Liver (tissue), 9 donors: ENCODE results near the gene ZNF652. TPM values are rescaled to one million over a fixed set of nuclear protein-coding genes. Genes with fewer than 3 reads are reported as not detected.

Experiments used
- DNase-seq: peaks from one replicate; pipeline ENCODE4 v3.0.0-alpha.2; 2017; ENCODE audit warnings: low spot score
- H3K27ac ChIP-seq, 2 donors: one replicate each; pipeline ENCODE4 v1.7.0; 2013; ENCODE audit warnings: inconsistent platforms in 2 of 2, low read length in 2 of 2, control low read depth in 1 of 2, low read depth in 1 of 2, mild to moderate bottlenecking in 1 of 2
- H3K27me3 ChIP-seq, 4 donors: one replicate each; pipeline versions ENCODE4 v1.6.1 to v1.7.0; 2013; ENCODE audit warnings: low read length in 3 of 4, inconsistent platforms in 1 of 4, mild to moderate bottlenecking in 1 of 4, moderate library complexity in 1 of 4; ENCODE audit not compliant: control insufficient read depth in 4 of 4, insufficient read depth in 4 of 4
- H3K36me3 ChIP-seq, 4 donors: one replicate each; pipeline versions ENCODE4 v1.6.1 to v1.7.0; 2013; ENCODE audit warnings: low read length in 3 of 4, mild to moderate bottlenecking in 3 of 4, low read depth in 1 of 4, moderate library complexity in 1 of 4; ENCODE audit not compliant: control insufficient read depth in 4 of 4, insufficient read depth in 3 of 4
- H3K4me1 ChIP-seq, 4 donors: one replicate each; pipeline versions ENCODE4 v1.6.1 to v1.7.0; 2013; ENCODE audit warnings: low read length in 3 of 4, mild to moderate bottlenecking in 3 of 4, moderate library complexity in 1 of 4; ENCODE audit not compliant: control insufficient read depth in 4 of 4, insufficient read depth in 4 of 4
- H3K4me3 ChIP-seq, 3 donors: one replicate each; pipeline versions ENCODE4 v1.6.1 to v1.7.0; 2013; ENCODE audit warnings: low read length in 3 of 3, control low read depth in 1 of 3, low read depth in 1 of 3, mild to moderate bottlenecking in 1 of 3
- H3K9ac ChIP-seq, 2 donors: one replicate each; pipeline ENCODE4 v1.7.0; 2013; ENCODE audit warnings: low read length in 2 of 2, mild to moderate bottlenecking in 2 of 2, moderate library complexity in 2 of 2, control low read depth in 1 of 2, low read depth in 1 of 2
- H3K9me3 ChIP-seq, 4 donors: one replicate each; pipeline versions ENCODE4 v1.6.1 to v1.7.0; 2013; ENCODE audit warnings: low read length in 3 of 4; ENCODE audit not compliant: control insufficient read depth in 4 of 4
- ATF3 ChIP-seq: IDR thresholded peaks from 2 replicates; pipeline ENCODE4 v1.6.1; 2016; ENCODE audit warnings: antibody characterized with exemption
- CTCF ChIP-seq: fragments of 150-350 bp; IDR thresholded peaks from 2 replicates; pipeline ENCODE4 v1.5.1; 2017; ENCODE audit warnings: improper control_type of control experiment, low read depth, low read length; ENCODE audit not compliant: missing input control
- EGR1 ChIP-seq, 2 donors: IDR thresholded peaks; 2 replicates each; pipeline ENCODE4 v1.6.1; 2016 to 2018; ENCODE audit warnings: antibody characterized with exemption in 2 of 2, low read depth in 2 of 2
- FOXA1 ChIP-seq: IDR thresholded peaks from 2 replicates; pipeline ENCODE4 v1.6.1; 2016; ENCODE audit warnings: antibody characterized with exemption
- FOXA2 ChIP-seq: IDR thresholded peaks from 2 replicates; pipeline ENCODE4 v1.6.1; 2016; ENCODE audit warnings: antibody characterized with exemption
- GABPA ChIP-seq, 2 donors: IDR thresholded peaks in 1 of 2; conservative IDR thresholded peaks in 1 of 2; 2 replicates each; pipeline ENCODE4 v1.6.1; 2016; ENCODE audit warnings: antibody characterized with exemption in 2 of 2, mild to moderate bottlenecking in 1 of 2, moderate library complexity in 1 of 2
- HNF4A ChIP-seq, 2 donors: conservative IDR thresholded peaks; 2 replicates each; pipeline ENCODE4 v1.6.1; 2016; ENCODE audit warnings: antibody characterized with exemption in 2 of 2, mild to moderate bottlenecking in 2 of 2
- MAX ChIP-seq: IDR thresholded peaks from 2 replicates; pipeline ENCODE4 v1.6.1; 2016; ENCODE audit warnings: antibody characterized with exemption
- NR2F2 ChIP-seq: IDR thresholded peaks from 2 replicates; pipeline ENCODE4 v1.6.1; 2016; ENCODE audit warnings: antibody characterized with exemption
- RAD21 ChIP-seq, 2 donors: IDR thresholded peaks; 2 replicates each; pipeline ENCODE4 v1.6.1; 2016; ENCODE audit warnings: antibody characterized with exemption in 2 of 2, mild to moderate bottlenecking in 2 of 2
- REST ChIP-seq: IDR thresholded peaks from 2 replicates; pipeline ENCODE4 v1.6.1; 2016; ENCODE audit warnings: antibody characterized with exemption, mild to moderate bottlenecking
- RXRA ChIP-seq, 2 donors: IDR thresholded peaks; 2 replicates each; pipeline ENCODE4 v1.6.1; 2017 to 2018; ENCODE audit warnings: antibody characterized with exemption in 2 of 2, mild to moderate bottlenecking in 1 of 2
- SP1 ChIP-seq: IDR thresholded peaks from 2 replicates; pipeline ENCODE4 v1.6.1; 2018; ENCODE audit warnings: antibody characterized with exemption, mild to moderate bottlenecking
- TAF1 ChIP-seq: conservative IDR thresholded peaks from 2 replicates; pipeline ENCODE4 v1.6.1; 2016; ENCODE audit warnings: antibody characterized with exemption, mild to moderate bottlenecking
- YY1 ChIP-seq: IDR thresholded peaks from 2 replicates; pipeline ENCODE4 v1.6.1; 2016; ENCODE audit warnings: antibody characterized with exemption, mild to moderate bottlenecking
- WGBS: extraction: QIAGEN DNeasy Blood & Tissue Kit; methylation state at CpG from one replicate; pipeline ENCODE4 v1.1.7; 2013; 5-methylcytosine and 5-hydroxymethylcytosine counted together
- polyA plus RNA-seq, 2 donors: library from polyadenylated mRNA; stranded (reverse) in 1 of 2; unstranded in 1 of 2; fragments of 200-250 nt in 1 of 2; fragments of >200 nt in 1 of 2; fragmentation: Nextera tagmentation in 1 of 2; extraction: Ambion mirVana in 1 of 2; gene quantifications; one replicate each; pipeline versions ENCODE4 v1.2.1 to v1.2.3, GENCODE V29; 2013 to 2015
- total RNA-seq, 2 donors: library from RNA; depleted of rRNA; stranded (reverse); fragments of >200 nt; gene quantifications; one replicate each; pipeline ENCODE4 v1.2.3, GENCODE V29; 2014
- donor health status: healthy.
- donor health status: healthy.
- donor health status: healthy.
- donor health status: healthy.
- donor health status: healthy.

ZNF652 gene
- total RNA-seq (10 to 100 TPM; 13.1 to 23.1 TPM), polyA plus RNA-seq (10 to 100 TPM in 1 of 2 donors, 1 to 10 TPM in 1; 5.3 to 21.9 TPM)

- peak within 1 kb of the TSS; percentile 74 to 88 for H3K27ac ChIP-seq
- TF ChIP-seq YY1 (peak; percentile 41), FOXA2 (no peak), EGR1 (IDR thresholded peaks at IDR 0.05; ENCODE audit: low read depth in 2 of 2) (peak; percentile 97 to 99)
- H3K27me3 ChIP-seq, result no peaks in the 10 kb centered on the region
- H3K9me3 ChIP-seq, result no peaks in the 10 kb centered on the region
- peak; percentile 87 for DNase-seq
- H3K4me1 ChIP-seq, result peaks cover 7 to 48% (median 37%) of the 10 kb centered on the region in 4 donors
- H3K36me3 ChIP-seq, result no peaks in the 10 kb centered on the region
- peak within 1 kb of the TSS; percentile 51 to 87 (median 64) for H3K4me3 ChIP-seq
- peak within 1 kb of the TSS; percentile 24 to 40 for H3K9ac ChIP-seq
- WGBS, result under 1% methylated on average over 105 of the region's 106 CpGs
Measured at GRCh38 chr17:49361902-49362722, at the start of gene ZNF652. Gene ZNF652, minus strand, starts transcription at chr17:49362250. Its CDS starts 44,525 bp downstream, at chr17:49317725.

GRCh38 chr17:49409066-49409465 is 47.0 kb upstream of the ZNF652 start:
- 87% methylated on average over 14 of the region's 14 CpGs for WGBS
- peaks cover 0 to 8% (median 6%) of the 10 kb centered on the region in 4 donors for H3K4me1 ChIP-seq
- peaks cover 19 to 78% (median 65%) of the 10 kb centered on the region in 4 donors for H3K36me3 ChIP-seq
- no peak for TF ChIP-seq YY1
- TF ChIP-seq REST, result no peak
- no peak for TF ChIP-seq FOXA1
- no peak for TF ChIP-seq FOXA2
- no peak for TF ChIP-seq HNF4A (conservative IDR thresholded peaks at IDR 0.05)
- TF ChIP-seq NR2F2, result no peak
- TF ChIP-seq EGR1 (IDR thresholded peaks at IDR 0.05; ENCODE audit: low read depth in 2 of 2), result no peak
- no peak for TF ChIP-seq TAF1
- no peak for TF ChIP-seq MAX
- TF ChIP-seq RXRA (IDR thresholded peaks at IDR 0.05), result no peak
- TF ChIP-seq ATF3, result no peak
- DNase-seq, result no peak
- no peak overlapping the region for H3K9ac ChIP-seq
- no peaks in the 10 kb centered on the region for H3K27me3 ChIP-seq
- no peaks in the 10 kb centered on the region for H3K9me3 ChIP-seq
- H3K27ac ChIP-seq, result no peak overlapping the region
- no peak overlapping the region for H3K4me3 ChIP-seq

GRCh38 chr17:49407981-49408501 is 46.0 kb upstream of the ZNF652 start:
- 56% methylated on average over 9 of the region's 9 CpGs for WGBS
- Histone ChIP-seq H3K4me3 (no peak overlapping the region), H3K27me3 (no peaks in the 10 kb centered on the region), H3K36me3 (peaks cover 19 to 84% (median 68%) of the 10 kb centered on the region in 4 donors), H3K4me1 (no peaks in the 10 kb centered on the region), H3K27ac (no peak overlapping the region), H3K9me3 (no peaks in the 10 kb centered on the region), H3K9ac (no peak overlapping the region)
- TF ChIP-seq NR2F2 (no peak), SP1 (no peak), GABPA (IDR thresholded peaks at IDR 0.05 in 1 of 2, conservative IDR thresholded peaks at IDR 0.05 in 1 of 2) (no peak), CTCF (peak; percentile 53), RAD21 (IDR thresholded peaks at IDR 0.05) (peak; percentile 70 to 81)
- DNase-seq, result peak; percentile 84
